Osteocyte (in vitro differentiated cells): ENCODE results near the gene CELF4. TPM values are rescaled to one million over a fixed set of nuclear protein-coding genes. Genes with fewer than 3 reads are reported as not detected.
A peak's percentile ranks its signal among the peaks of the same experiment; 100 is the strongest.

Experiments used
- DNase-seq: peaks from one replicate; pipeline ENCODE4 v3.0.0; 2021; ENCODE audit warnings: mixed read lengths; ENCODE audit not compliant: unreplicated experiment; ENCODE audit errors: extremely low spot score
- H3K27ac Mint-ChIP-seq: one replicate; pipeline ENCODE4 v1.8.0; 2021; ENCODE audit warnings: mild to moderate bottlenecking, mixed read lengths; ENCODE audit not compliant: unreplicated experiment
- H3K27me3 Mint-ChIP-seq: one replicate; pipeline ENCODE4 v1.8.0; 2021; ENCODE audit warnings: mixed read lengths; ENCODE audit not compliant: unreplicated experiment
- H3K36me3 Mint-ChIP-seq: one replicate; pipeline ENCODE4 v1.8.0; 2021; ENCODE audit warnings: mixed read lengths; ENCODE audit not compliant: unreplicated experiment
- H3K4me1 Mint-ChIP-seq: one replicate; pipeline ENCODE4 v1.8.0; 2021; ENCODE audit warnings: mixed read lengths; ENCODE audit not compliant: unreplicated experiment
- H3K4me3 Mint-ChIP-seq: one replicate; pipeline ENCODE4 v1.8.0; 2021; ENCODE audit warnings: mild to moderate bottlenecking, moderate library complexity, mixed read lengths; ENCODE audit not compliant: unreplicated experiment
- H3K9me3 Mint-ChIP-seq: one replicate; pipeline ENCODE4 v1.8.0; 2021; ENCODE audit warnings: mixed read lengths; ENCODE audit not compliant: unreplicated experiment
- total RNA-seq: library from RNA; stranded (reverse); gene quantifications from 2 replicates; pipeline ENCODE4 v1.2.1, GENCODE V29; 2021
- TF ChIP-seq, protein P1 (sequence below): fragments of 200-600 bp; sonication (generic); IDR thresholded peaks from 2 replicates; pipeline ENCODE4 v1.5.0; 2021; ENCODE audit warnings: antibody characterized with exemption, mild to moderate bottlenecking, moderate library complexity

CELF4 gene
- total RNA-seq, 1 donor from 2014 or later = not detected

DNA sequence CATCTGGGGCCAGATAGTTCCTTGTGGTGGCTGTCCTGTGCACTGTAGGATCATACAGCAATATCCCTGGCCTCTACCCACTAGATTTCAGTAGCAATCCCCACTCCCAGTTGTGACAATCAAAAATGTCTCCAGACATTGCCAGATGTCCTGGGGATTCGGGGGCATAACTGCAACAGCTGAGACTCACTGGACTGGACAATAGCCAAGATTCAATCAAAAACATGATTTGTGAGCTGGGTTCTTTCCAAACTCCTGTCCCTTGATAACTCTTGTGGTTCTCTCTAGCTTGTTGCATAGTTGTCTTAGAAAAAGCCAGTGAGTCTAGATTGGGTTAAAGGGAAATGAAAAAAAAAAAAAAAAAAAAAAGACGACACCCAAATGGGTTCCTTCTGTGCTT is 293.4 kb downstream of the CELF4 start:
- TF ChIP-seq, protein P1, sequence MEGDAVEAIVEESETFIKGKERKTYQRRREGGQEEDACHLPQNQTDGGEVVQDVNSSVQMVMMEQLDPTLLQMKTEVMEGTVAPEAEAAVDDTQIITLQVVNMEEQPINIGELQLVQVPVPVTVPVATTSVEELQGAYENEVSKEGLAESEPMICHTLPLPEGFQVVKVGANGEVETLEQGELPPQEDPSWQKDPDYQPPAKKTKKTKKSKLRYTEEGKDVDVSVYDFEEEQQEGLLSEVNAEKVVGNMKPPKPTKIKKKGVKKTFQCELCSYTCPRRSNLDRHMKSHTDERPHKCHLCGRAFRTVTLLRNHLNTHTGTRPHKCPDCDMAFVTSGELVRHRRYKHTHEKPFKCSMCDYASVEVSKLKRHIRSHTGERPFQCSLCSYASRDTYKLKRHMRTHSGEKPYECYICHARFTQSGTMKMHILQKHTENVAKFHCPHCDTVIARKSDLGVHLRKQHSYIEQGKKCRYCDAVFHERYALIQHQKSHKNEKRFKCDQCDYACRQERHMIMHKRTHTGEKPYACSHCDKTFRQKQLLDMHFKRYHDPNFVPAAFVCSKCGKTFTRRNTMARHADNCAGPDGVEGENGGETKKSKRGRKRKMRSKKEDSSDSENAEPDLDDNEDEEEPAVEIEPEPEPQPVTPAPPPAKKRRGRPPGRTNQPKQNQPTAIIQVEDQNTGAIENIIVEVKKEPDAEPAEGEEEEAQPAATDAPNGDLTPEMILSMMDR = no peak
- H3K27me3 Mint-ChIP-seq = no peaks in the 10 kb centered on the region
- DNase-seq = no peak
- no peak overlapping the region for H3K4me3 Mint-ChIP-seq
- H3K4me1 Mint-ChIP-seq = no peaks in the 10 kb centered on the region
- no peak overlapping the region for H3K27ac Mint-ChIP-seq
- no peaks in the 10 kb centered on the region for H3K9me3 Mint-ChIP-seq
- H3K36me3 Mint-ChIP-seq = no peaks in the 10 kb centered on the region

DNA sequence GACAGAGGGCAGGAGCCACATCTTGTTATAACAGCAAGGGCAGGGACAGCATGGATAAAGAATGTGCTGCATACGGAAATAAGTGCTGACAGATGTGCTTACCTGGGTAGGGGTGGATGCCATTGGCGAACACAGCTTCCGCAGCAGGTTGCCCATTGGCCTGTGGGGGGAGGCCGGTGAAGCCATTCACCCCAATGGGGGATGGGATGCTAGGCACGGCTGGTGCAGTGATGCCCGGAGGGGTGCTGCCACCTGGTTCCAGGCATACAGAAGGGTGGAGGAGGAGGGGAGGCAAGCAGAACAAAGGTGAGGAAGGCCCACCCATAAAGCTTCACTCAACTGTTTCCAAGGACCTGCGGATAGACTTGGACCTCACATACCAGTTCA is 294.9 kb downstream of the CELF4 start:
- no peaks in the 10 kb centered on the region for H3K27me3 Mint-ChIP-seq
- H3K4me1 Mint-ChIP-seq = no peaks in the 10 kb centered on the region
- no peak overlapping the region for H3K4me3 Mint-ChIP-seq
- no peak for DNase-seq
- no peak overlapping the region for H3K27ac Mint-ChIP-seq
- TF ChIP-seq, protein P1 = no peak
- H3K9me3 Mint-ChIP-seq = no peaks in the 10 kb centered on the region
- no peaks in the 10 kb centered on the region for H3K36me3 Mint-ChIP-seq

DNA sequence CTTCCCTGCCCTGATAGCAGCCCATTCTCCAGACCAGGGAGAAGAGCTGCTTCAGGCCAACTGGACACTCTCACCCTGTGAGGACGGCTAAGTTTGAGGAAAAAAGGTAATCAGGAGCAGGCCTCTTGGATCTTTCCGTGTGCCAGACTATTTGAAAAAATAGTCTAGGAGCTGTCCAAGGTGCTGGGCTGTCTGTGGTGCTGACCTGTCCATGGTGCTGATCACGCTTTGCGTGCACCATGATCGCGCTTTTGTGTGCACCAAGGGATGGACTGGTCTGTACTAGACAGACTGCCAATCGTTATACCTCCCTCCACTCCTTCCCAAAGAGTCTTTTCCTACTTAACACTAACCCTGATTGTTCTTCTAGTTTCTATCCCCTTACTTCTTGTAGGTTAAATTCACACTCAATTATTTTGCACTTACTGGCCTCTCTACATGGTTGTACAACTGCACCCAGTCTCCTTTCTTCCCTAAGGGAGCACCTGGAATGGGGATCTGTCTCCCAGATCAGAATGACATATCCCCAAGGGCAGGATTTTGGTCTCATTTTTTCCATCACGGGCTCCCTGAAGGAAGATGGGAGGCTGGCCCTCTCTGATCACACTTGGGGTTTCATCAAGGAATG is 295.4 kb downstream of the CELF4 start:
- Mint-ChIP-seq H3K9me3 (no peaks in the 10 kb centered on the region), H3K4me3 (no peak overlapping the region), H3K4me1 (no peaks in the 10 kb centered on the region), H3K27me3 (no peaks in the 10 kb centered on the region), H3K36me3 (no peaks in the 10 kb centered on the region), H3K27ac (no peak overlapping the region)
- TF ChIP-seq, protein P1 = no peak
- DNase-seq = no peak

DNA sequence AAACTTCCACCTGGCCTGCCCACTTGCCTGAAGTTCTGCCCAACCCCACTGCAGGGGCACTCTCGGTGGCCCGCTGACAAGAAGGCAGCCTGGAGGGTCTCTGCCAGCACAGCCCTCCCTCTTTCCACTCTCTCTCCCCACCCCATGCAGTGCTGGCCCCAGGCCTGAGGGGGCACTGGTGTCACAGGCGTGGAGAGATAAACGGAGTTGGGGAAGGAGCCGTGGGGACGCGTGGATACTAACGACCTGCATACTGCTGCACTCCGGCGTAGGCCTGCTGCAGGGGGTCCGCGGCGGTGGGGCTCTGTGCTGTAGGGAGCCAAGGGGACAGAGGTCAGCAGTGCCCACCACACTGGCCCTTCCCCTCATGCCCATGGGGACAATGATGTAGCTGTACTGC is 299.3 kb downstream of the CELF4 start:
- Mint-ChIP-seq H3K4me3 (no peak overlapping the region), H3K4me1 (no peaks in the 10 kb centered on the region), H3K9me3 (no peaks in the 10 kb centered on the region), H3K27me3 (peaks cover 2% of the 10 kb centered on the region), H3K27ac (no peak overlapping the region), H3K36me3 (no peaks in the 10 kb centered on the region)
- TF ChIP-seq, protein P1 = peak; percentile 7
- no peak for DNase-seq

DNA sequence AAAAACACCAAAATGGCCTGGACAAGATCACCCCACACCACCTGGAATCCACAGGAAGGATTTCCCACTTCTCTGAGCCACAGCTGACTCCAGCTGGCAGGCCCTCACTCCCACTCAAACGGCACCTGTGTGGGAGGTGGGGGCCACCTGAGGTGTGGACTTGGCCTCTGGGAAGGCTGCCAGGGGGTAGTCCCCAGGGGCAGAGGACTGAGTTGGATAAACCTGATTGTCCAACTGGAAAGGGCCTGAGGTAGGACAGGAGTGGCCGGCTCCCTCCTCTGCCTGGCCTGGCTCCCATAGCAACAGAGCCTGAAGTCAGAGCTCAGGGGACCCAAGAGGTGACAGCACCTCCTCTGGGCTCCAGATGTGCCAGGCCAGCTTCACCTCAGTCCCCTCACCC is 300.2 kb downstream of the CELF4 start:
- no peaks in the 10 kb centered on the region for H3K36me3 Mint-ChIP-seq
- H3K4me1 Mint-ChIP-seq = no peaks in the 10 kb centered on the region
- H3K27me3 Mint-ChIP-seq = peaks cover 4% of the 10 kb centered on the region
- no peak overlapping the region for H3K27ac Mint-ChIP-seq
- TF ChIP-seq, protein P1 = no peak
- H3K9me3 Mint-ChIP-seq = no peaks in the 10 kb centered on the region
- H3K4me3 Mint-ChIP-seq = no peak overlapping the region
- no peak for DNase-seq
